ENCODE measurements around the gene RSPH4A. TPM values are rescaled to one million over a fixed set of nuclear protein-coding genes. Genes with fewer than 3 reads are reported as not detected.
A peak's percentile ranks its signal among the peaks of the same experiment; 100 is the strongest.

RSPH4A gene
- total and polyA plus RNA-seq, 9 of the 15 experiments (the other 6 are each of a cell fraction or from before 2014, with no cell fraction given), result 0.04 to 0.30 (median 0.11) TPM

- TF ChIP-seq E4F1 (CRISPR knock-in tag; IDR thresholded peaks at IDR 0.05; ENCODE audit: borderline replicate concordance), result no peak
- no peak for TF ChIP-seq CBX2 (IDR thresholded peaks at IDR 0.05; ENCODE audit: insufficient read depth, low read length, poor library complexity, severe bottlenecking)
- TF ChIP-seq AFF4 (CRISPR knock-in tag; IDR thresholded peaks at IDR 0.05), result peak; percentile 35; the same call in 1 of the 2 replicates
- no peak for TF ChIP-seq BRCA1 (IDR thresholded peaks at IDR 0.05)
- TF ChIP-seq BRCA1 (CRISPR knock-in tag; IDR thresholded peaks at IDR 0.05), result no peak
- no peak for TF ChIP-seq GATA2 (CRISPR knock-in tag; IDR thresholded peaks at IDR 0.05)
- TF ChIP-seq HOMEZ (CRISPR knock-in tag; IDR thresholded peaks at IDR 0.05), result no peak
- no peak for TF ChIP-seq ZNF407 (IDR thresholded peaks at IDR 0.05; ENCODE audit: low read depth)
- TF ChIP-seq ZNF79 (CRISPR knock-in tag; IDR thresholded peaks at IDR 0.05; ENCODE audit: low read depth), result no peak
- TF ChIP-seq MEF2A (IDR thresholded peaks at IDR 0.05; ENCODE audit: control insufficient read depth, low read depth, low read length), result no peak
Measured at GRCh38 chr6:116570856-116571682, 45.2 kb upstream of the RSPH4A start, which contains the start of gene RWDD1 (continued).

Data from K562 (cell line).